Loucy (cell line): ENCODE measurements around the gene MIGA1.

Experiments
- EZH2phosphoT487 ChIP-seq: fragments of 200-600 bp; IDR thresholded peaks from 2 replicates; pipeline ENCODE4 v1.6.1; 2018; ENCODE audit warnings: antibody characterized with exemption, mild to moderate bottlenecking, moderate library complexity, borderline replicate concordance
- TF ChIP-seq, protein P1 (sequence below): fragments of 200-600 bp; sonication (generic); conservative IDR thresholded peaks from 2 replicates; pipeline ENCODE4 v1.5.1; 2014; ENCODE audit warnings: mild to moderate bottlenecking, antibody characterized with exemption, low read length

DNA sequence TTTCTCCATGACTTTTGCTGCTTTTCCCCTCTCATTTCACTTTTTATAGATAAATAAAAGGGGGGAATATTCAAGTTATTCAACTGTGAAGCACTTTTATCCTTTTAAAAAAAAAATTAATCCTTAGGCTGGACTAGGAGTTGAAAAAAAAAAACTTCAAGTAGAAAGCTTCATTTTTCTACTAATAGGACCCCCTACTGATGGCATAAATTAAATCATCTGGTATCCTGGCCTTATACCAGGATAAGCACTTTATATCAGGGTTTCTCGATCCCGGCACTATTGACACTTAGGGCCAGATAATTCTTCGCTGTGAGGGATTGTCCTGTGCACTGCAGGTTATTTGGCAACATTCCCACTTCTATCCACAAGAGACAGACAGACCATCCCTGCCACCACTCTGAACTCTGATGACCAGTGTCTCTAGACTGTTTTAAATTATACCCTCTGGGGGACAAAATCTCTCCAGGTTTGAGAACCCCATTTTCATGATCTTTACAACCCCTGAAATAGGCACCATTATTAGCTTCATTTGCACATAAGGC, 37.4 kb upstream of the MIGA1 start:
- TF ChIP-seq, protein P1, sequence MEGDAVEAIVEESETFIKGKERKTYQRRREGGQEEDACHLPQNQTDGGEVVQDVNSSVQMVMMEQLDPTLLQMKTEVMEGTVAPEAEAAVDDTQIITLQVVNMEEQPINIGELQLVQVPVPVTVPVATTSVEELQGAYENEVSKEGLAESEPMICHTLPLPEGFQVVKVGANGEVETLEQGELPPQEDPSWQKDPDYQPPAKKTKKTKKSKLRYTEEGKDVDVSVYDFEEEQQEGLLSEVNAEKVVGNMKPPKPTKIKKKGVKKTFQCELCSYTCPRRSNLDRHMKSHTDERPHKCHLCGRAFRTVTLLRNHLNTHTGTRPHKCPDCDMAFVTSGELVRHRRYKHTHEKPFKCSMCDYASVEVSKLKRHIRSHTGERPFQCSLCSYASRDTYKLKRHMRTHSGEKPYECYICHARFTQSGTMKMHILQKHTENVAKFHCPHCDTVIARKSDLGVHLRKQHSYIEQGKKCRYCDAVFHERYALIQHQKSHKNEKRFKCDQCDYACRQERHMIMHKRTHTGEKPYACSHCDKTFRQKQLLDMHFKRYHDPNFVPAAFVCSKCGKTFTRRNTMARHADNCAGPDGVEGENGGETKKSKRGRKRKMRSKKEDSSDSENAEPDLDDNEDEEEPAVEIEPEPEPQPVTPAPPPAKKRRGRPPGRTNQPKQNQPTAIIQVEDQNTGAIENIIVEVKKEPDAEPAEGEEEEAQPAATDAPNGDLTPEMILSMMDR: no peak
- TF ChIP-seq EZH2phosphoT487: no peak
